Measurements from ENCODE around the gene COL2A1.

The COL2A1 gene

GRCh38 chr12:47969845-47970244 lies 34.4 kb downstream of the COL2A1 start:
- Mint-ChIP-seq H3K4me1 (peaks cover 19% of the 10 kb centered on the region), H3K9me3 (no peaks in the 10 kb centered on the region), H3K27ac (no peak overlapping the region), H3K27me3 (ENCODE audit: low read depth, poor library complexity) (peaks cover 28% of the 10 kb centered on the region), H3K36me3 (ENCODE audit: low read depth) (peaks cover 46% of the 10 kb centered on the region), H3K4me3 (no peak overlapping the region)
- DNase-seq: no peak
- TF ChIP-seq CTCF (IDR thresholded peaks at IDR 0.05): no peak

GRCh38 chr12:47967461-47968321 lies 36.6 kb downstream of the COL2A1 start:
- peaks cover 46% of the 10 kb centered on the region for H3K27me3 Mint-ChIP-seq (ENCODE audit: low read depth, poor library complexity)
- H3K27ac Mint-ChIP-seq: no peak overlapping the region
- peaks cover 40% of the 10 kb centered on the region for H3K4me1 Mint-ChIP-seq
- DNase-seq: no peak
- TF ChIP-seq CTCF (IDR thresholded peaks at IDR 0.05): no peak
- H3K4me3 Mint-ChIP-seq: no peak overlapping the region
- no peaks in the 10 kb centered on the region for H3K9me3 Mint-ChIP-seq
- H3K36me3 Mint-ChIP-seq (ENCODE audit: low read depth): peaks cover 29% of the 10 kb centered on the region

GRCh38 chr12:47965581-47965980 lies 38.7 kb downstream of the COL2A1 start:
- no peak overlapping the region for H3K27ac Mint-ChIP-seq
- H3K36me3 Mint-ChIP-seq (ENCODE audit: low read depth): peaks cover 24% of the 10 kb centered on the region
- peak overlapping the region; percentile 6 for H3K4me3 Mint-ChIP-seq
- H3K4me1 Mint-ChIP-seq: peaks cover 40% of the 10 kb centered on the region
- TF ChIP-seq CTCF (IDR thresholded peaks at IDR 0.05): no peak
- peaks cover 60% of the 10 kb centered on the region for H3K27me3 Mint-ChIP-seq (ENCODE audit: low read depth, poor library complexity)
- no peak for DNase-seq
- H3K9me3 Mint-ChIP-seq: peaks cover 2% of the 10 kb centered on the region

GRCh38 chr12:47964106-47964728 lies 40.1 kb downstream of the COL2A1 start:
- no peak overlapping the region for H3K27ac Mint-ChIP-seq
- H3K36me3 Mint-ChIP-seq (ENCODE audit: low read depth): peaks cover 24% of the 10 kb centered on the region
- H3K9me3 Mint-ChIP-seq: peaks cover 16% of the 10 kb centered on the region
- peak; percentile 50 for DNase-seq
- H3K27me3 Mint-ChIP-seq (ENCODE audit: low read depth, poor library complexity): peaks cover 66% of the 10 kb centered on the region
- TF ChIP-seq CTCF (IDR thresholded peaks at IDR 0.05): no peak
- H3K4me3 Mint-ChIP-seq: peak overlapping the region; percentile 99
- peaks cover 40% of the 10 kb centered on the region for H3K4me1 Mint-ChIP-seq

- Mint-ChIP-seq H3K9me3 (peaks cover 21% of the 10 kb centered on the region), H3K27ac (no peak within 1 kb of the TSS), H3K4me1 (peaks cover 40% of the 10 kb centered on the region), H3K4me3 (peak within 1 kb of the TSS; percentile 99), H3K27me3 (ENCODE audit: low read depth, poor library complexity) (peaks cover 66% of the 10 kb centered on the region), H3K36me3 (ENCODE audit: low read depth) (peaks cover 24% of the 10 kb centered on the region)
- DNase-seq: peak; percentile 97
- peak; percentile 97 for TF ChIP-seq CTCF (IDR thresholded peaks at IDR 0.05)
Observed at GRCh38 chr12:47963340-47964040, 40.8 kb downstream of the COL2A1 start, which contains the start of gene TMEM106C. TMEM106C (plus strand) TSS chr12:47963596; CDS start chr12:47964237, 641 bp downstream.
